BE2C (cell line): ENCODE data around the gene DCST1.
A peak's percentile ranks its signal among the peaks of the same experiment; 100 is the strongest.

Experiments
- DNase-seq: peaks from one replicate; pipeline ENCODE4 v3.0.0-alpha.2; 2020
- H3K27me3 ChIP-seq: fragments of 250-450 bp; sonication (Bioruptor Pico); 2 replicates; pipeline ENCODE4 v1.5.1; 2020; ENCODE audit warnings: mild to moderate bottlenecking
- H3K36me3 ChIP-seq: fragments of 250-450 bp; sonication (Bioruptor Pico); 2 replicates; pipeline ENCODE4 v1.5.1; 2020; ENCODE audit warnings: mild to moderate bottlenecking
- H3K4me1 ChIP-seq: fragments of 250-450 bp; sonication (Bioruptor Pico); 2 replicates; pipeline ENCODE4 v1.5.1; 2020
- H3K4me3 ChIP-seq: 2 replicates; pipeline ENCODE4 v1.5.1; 2011; ENCODE audit warnings: low read depth, low read length
- H3K9me3 ChIP-seq: fragments of 250-450 bp; sonication (Bioruptor Pico); 2 replicates; pipeline ENCODE4 v1.5.1; 2020
- CTCF ChIP-seq: IDR thresholded peaks from 2 replicates; pipeline ENCODE4 v1.5.1; 2012; ENCODE audit warnings: mild to moderate bottlenecking, low read depth, low read length

DCST1 gene

GRCh38 chr1:155063550-155064110, 30.0 kb downstream of the DCST1 start, which contains the start of gene EFNA4:
Gene EFNA4 (plus strand): TSS chr1:155063740. CDS start chr1:155063824, 84 bp downstream.
- Histone ChIP-seq H3K27me3 (no peaks in the 10 kb centered on the region), H3K4me1 (no peaks in the 10 kb centered on the region; the same call in 1 of the 2 replicates), H3K36me3 (no peaks in the 10 kb centered on the region), H3K4me3 (peak within 1 kb of the TSS; percentile 69), H3K9me3 (no peaks in the 10 kb centered on the region)
- TF ChIP-seq CTCF, result no peak
- peak; percentile 86 for DNase-seq

- TF ChIP-seq CTCF, result no peak
- Histone ChIP-seq H3K4me1 (no peaks in the 10 kb centered on the region; the same call in 1 of the 2 replicates), H3K36me3 (no peaks in the 10 kb centered on the region), H3K4me3 (peak overlapping the region; percentile 69), H3K27me3 (no peaks in the 10 kb centered on the region), H3K9me3 (no peaks in the 10 kb centered on the region)
- DNase-seq, result peak; percentile 49
Observed at GRCh38 chr1:155064111-155064831, 30.6 kb downstream of the DCST1 start.

- DNase-seq, result no peak
- H3K4me1 ChIP-seq, result no peaks in the 10 kb centered on the region; the same call in 1 of the 2 replicates
- H3K36me3 ChIP-seq, result no peaks in the 10 kb centered on the region
- no peak overlapping the region for H3K4me3 ChIP-seq
- H3K27me3 ChIP-seq, result no peaks in the 10 kb centered on the region
- H3K9me3 ChIP-seq, result no peaks in the 10 kb centered on the region
- no peak for TF ChIP-seq CTCF
Observed at GRCh38 chr1:155064832-155065429, 31.3 kb downstream of the DCST1 start.

GRCh38 chr1:155066777-155067176, 33.2 kb downstream of the DCST1 start:
- TF ChIP-seq CTCF, result no peak
- H3K9me3 ChIP-seq, result no peaks in the 10 kb centered on the region
- peaks cover 3% of the 10 kb centered on the region for H3K4me1 ChIP-seq
- DNase-seq, result no peak
- H3K4me3 ChIP-seq, result no peak overlapping the region
- no peaks in the 10 kb centered on the region for H3K27me3 ChIP-seq
- H3K36me3 ChIP-seq, result no peaks in the 10 kb centered on the region

- no peak for DNase-seq
- no peak overlapping the region for H3K4me3 ChIP-seq
- H3K36me3 ChIP-seq, result no peaks in the 10 kb centered on the region
- TF ChIP-seq CTCF, result no peak
- no peaks in the 10 kb centered on the region for H3K27me3 ChIP-seq
- H3K9me3 ChIP-seq, result no peaks in the 10 kb centered on the region
- H3K4me1 ChIP-seq, result peaks cover 3% of the 10 kb centered on the region; the same call in 1 of the 2 replicates
Observed at GRCh38 chr1:155068599-155068998, 35.0 kb downstream of the DCST1 start.
